ENCODE data around the gene AMMECR1L.
"Not testable (repeated sequence)": the region's sequence is repeated elsewhere in the genome, so short reads cannot be mapped to it uniquely, and the experiment has no call there.

AMMECR1L gene

GRCh38 chr2:127887082-127887775 is 1.5 kb upstream of the AMMECR1L start:
- H3K4me2 ChIP-seq (ENCODE audit: low read length, poor library complexity, severe bottlenecking) = peak overlapping the region; percentile 70
- H3K36me3 ChIP-seq (ENCODE audit: control insufficient read depth in 1 of 2, insufficient read depth in 2 of 2, low read depth in 1 of 2, low read length in 2 of 2) = peaks cover 2 to 13% of the 10 kb centered on the region in 2 experiments
- H3K4me1 ChIP-seq (ENCODE audit: control insufficient read depth, insufficient read depth, low read depth, low read length) = peaks cover 2% of the 10 kb centered on the region
- no peak overlapping the region for H4K91ac ChIP-seq (ENCODE audit: low read length)
- no peak overlapping the region for H2BK120ac ChIP-seq (ENCODE audit: low read depth, low read length)
- peak overlapping the region; percentile 10 for H3K27ac ChIP-seq (ENCODE audit: low read length, poor library complexity, severe bottlenecking)
- H2BK15ac ChIP-seq (ENCODE audit: low read depth, poor library complexity, severe bottlenecking) = no peak overlapping the region
- H2AFZ ChIP-seq (ENCODE audit: low read depth, low read length) = no peak overlapping the region
- peaks cover 5% of the 10 kb centered on the region for H3K79me1 ChIP-seq (replicated peaks; ENCODE audit: low read length, poor library complexity, severe bottlenecking)
- H2BK12ac ChIP-seq (ENCODE audit: low read length in 2 of 2) = no peak overlapping the region
- H3K18ac ChIP-seq (ENCODE audit: low read depth in 1 of 2, low read length in 2 of 2) = no peak overlapping the region
- DNase-seq = peak; percentile 18
- no peak overlapping the region for H2AK5ac ChIP-seq (ENCODE audit: low read length, severe bottlenecking)
- no peaks in the 10 kb centered on the region for H3K9me3 ChIP-seq (ENCODE audit: control insufficient read depth, low read length)
- peak overlapping the region; percentile 92 for H3K9ac ChIP-seq (ENCODE audit: low read length)
- H3K23ac ChIP-seq (ENCODE audit: low read length in 2 of 2) = no peak overlapping the region
- H4K8ac ChIP-seq (ENCODE audit: low read length) = no peak overlapping the region
- H2BK5ac ChIP-seq (ENCODE audit: low read depth, low read length, poor library complexity, severe bottlenecking) = no peak overlapping the region
- 94% methylated on average over 4 of the region's 8 CpGs for WGBS
- peak overlapping the region in 1 of 2 experiments; percentile 82 for H3K4me3 ChIP-seq (ENCODE audit: insufficient read depth in 1 of 2, low read depth in 1 of 2, low read length in 2 of 2)
- H3K14ac ChIP-seq (ENCODE audit: low read length in 2 of 2) = no peak overlapping the region
- H3K27me3 ChIP-seq (ENCODE audit: control insufficient read depth in 1 of 2, insufficient read depth in 1 of 2, low read length in 2 of 2) = no peaks in the 10 kb centered on the region
- H3K4ac ChIP-seq (ENCODE audit: low read depth in 1 of 2, low read length in 2 of 2) = no peak overlapping the region

GRCh38 chr2:127886593-127886935 is 808 bp upstream of the AMMECR1L start:
- not testable (repeated sequence) for H3K4me1 ChIP-seq (ENCODE audit: control insufficient read depth, insufficient read depth, low read depth, low read length); H3K27me3 ChIP-seq (ENCODE audit: control insufficient read depth in 1 of 2, insufficient read depth in 1 of 2, low read length in 2 of 2); H3K4ac ChIP-seq (ENCODE audit: low read depth in 1 of 2, low read length in 2 of 2); H3K79me1 ChIP-seq (replicated peaks; ENCODE audit: low read length, poor library complexity, severe bottlenecking); H2BK120ac ChIP-seq (ENCODE audit: low read depth, low read length); H2BK5ac ChIP-seq (ENCODE audit: low read depth, low read length, poor library complexity, severe bottlenecking); H2AK5ac ChIP-seq (ENCODE audit: low read length, severe bottlenecking); H3K9me3 ChIP-seq (ENCODE audit: control insufficient read depth, low read length); H2BK12ac ChIP-seq (ENCODE audit: low read length in 2 of 2); H2BK15ac ChIP-seq (ENCODE audit: low read depth, poor library complexity, severe bottlenecking)
- peak; percentile 27 for DNase-seq
- Histone ChIP-seq H3K27ac (ENCODE audit: low read length, poor library complexity, severe bottlenecking) (peak overlapping the region; percentile 57), H4K8ac (ENCODE audit: low read length) (peak overlapping the region; percentile 72), H2AFZ (ENCODE audit: low read depth, low read length) (peak overlapping the region; percentile 70), H3K4me3 (ENCODE audit: insufficient read depth in 1 of 2, low read depth in 1 of 2, low read length in 2 of 2) (peak overlapping the region; percentile 75 to 82), H3K9ac (ENCODE audit: low read length) (peak overlapping the region; percentile 92), H3K36me3 (ENCODE audit: control insufficient read depth in 1 of 2, insufficient read depth in 2 of 2, low read depth in 1 of 2, low read length in 2 of 2) (peaks cover 2 to 20% of the 10 kb centered on the region in 2 experiments), H4K91ac (ENCODE audit: low read length) (peak overlapping the region; percentile 68), H3K4me2 (ENCODE audit: low read length, poor library complexity, severe bottlenecking) (peak overlapping the region; percentile 56), H3K23ac (ENCODE audit: low read length in 2 of 2) (peak overlapping the region in 1 of 2 experiments; percentile 69), H3K14ac (ENCODE audit: low read length in 2 of 2) (peak overlapping the region in 1 of 2 experiments; percentile 84), H3K18ac (ENCODE audit: low read depth in 1 of 2, low read length in 2 of 2) (peak overlapping the region; percentile 75 to 90)
- 0% methylated on average over 7 of the region's 32 CpGs for WGBS

- not testable (repeated sequence) for H3K27me3 ChIP-seq (ENCODE audit: control insufficient read depth in 1 of 2, insufficient read depth in 1 of 2, low read length in 2 of 2); H2AK5ac ChIP-seq (ENCODE audit: low read length, severe bottlenecking); H2BK15ac ChIP-seq (ENCODE audit: low read depth, poor library complexity, severe bottlenecking); H3K14ac ChIP-seq (ENCODE audit: low read length in 2 of 2); H3K23ac ChIP-seq (ENCODE audit: low read length in 2 of 2); H2BK12ac ChIP-seq (ENCODE audit: low read length in 2 of 2); H4K91ac ChIP-seq (ENCODE audit: low read length); H2AFZ ChIP-seq (ENCODE audit: low read depth, low read length); H3K4ac ChIP-seq (ENCODE audit: low read depth in 1 of 2, low read length in 2 of 2); H3K9me3 ChIP-seq (ENCODE audit: control insufficient read depth, low read length); H2BK120ac ChIP-seq (ENCODE audit: low read depth, low read length); H3K4me1 ChIP-seq (ENCODE audit: control insufficient read depth, insufficient read depth, low read depth, low read length); H3K79me1 ChIP-seq (replicated peaks; ENCODE audit: low read length, poor library complexity, severe bottlenecking)
- Histone ChIP-seq H3K18ac (ENCODE audit: low read depth in 1 of 2, low read length in 2 of 2) (peak overlapping the region in 1 of 2 experiments; percentile 34), H3K4me2 (ENCODE audit: low read length, poor library complexity, severe bottlenecking) (peak overlapping the region; percentile 94), H3K27ac (ENCODE audit: low read length, poor library complexity, severe bottlenecking) (peak overlapping the region; percentile 38), H4K8ac (ENCODE audit: low read length) (peak overlapping the region; percentile 72), H3K36me3 (ENCODE audit: control insufficient read depth in 1 of 2, insufficient read depth in 2 of 2, low read depth in 1 of 2, low read length in 2 of 2) (peaks cover 7 to 34% of the 10 kb centered on the region in 2 experiments), H2BK5ac (ENCODE audit: low read depth, low read length, poor library complexity, severe bottlenecking) (peak overlapping the region; percentile 19), H3K4me3 (ENCODE audit: insufficient read depth in 1 of 2, low read depth in 1 of 2, low read length in 2 of 2) (peak overlapping the region; percentile 59 to 85), H3K9ac (ENCODE audit: low read length) (peak overlapping the region; percentile 91)
- DNase-seq = peak; percentile 28
- 1% methylated on average over 7 of the region's 61 CpGs for WGBS
These were observed 655 bp downstream of the AMMECR1L start for GRCh38 chr2:127884861-127885740.

- Histone ChIP-seq H3K9ac (ENCODE audit: low read length) (peak overlapping the region; percentile 91), H3K36me3 (ENCODE audit: control insufficient read depth in 1 of 2, insufficient read depth in 2 of 2, low read depth in 1 of 2, low read length in 2 of 2) (peaks cover 7 to 41% of the 10 kb centered on the region in 2 experiments), H2AFZ (ENCODE audit: low read depth, low read length) (no peak overlapping the region), H3K9me3 (ENCODE audit: control insufficient read depth, low read length) (no peaks in the 10 kb centered on the region), H2BK12ac (ENCODE audit: low read length in 2 of 2) (no peak overlapping the region), H3K4me1 (ENCODE audit: control insufficient read depth, insufficient read depth, low read depth, low read length) (peaks cover 5% of the 10 kb centered on the region), H3K27ac (ENCODE audit: low read length, poor library complexity, severe bottlenecking) (no peak overlapping the region), H3K27me3 (ENCODE audit: control insufficient read depth in 1 of 2, insufficient read depth in 1 of 2, low read length in 2 of 2) (no peaks in the 10 kb centered on the region), H3K4me2 (ENCODE audit: low read length, poor library complexity, severe bottlenecking) (peak overlapping the region; percentile 94), H3K23ac (ENCODE audit: low read length in 2 of 2) (no peak overlapping the region), H2BK5ac (ENCODE audit: low read depth, low read length, poor library complexity, severe bottlenecking) (no peak overlapping the region), H3K4me3 (ENCODE audit: insufficient read depth in 1 of 2, low read depth in 1 of 2, low read length in 2 of 2) (peak overlapping the region; percentile 34 to 85), H3K79me1 (replicated peaks; ENCODE audit: low read length, poor library complexity, severe bottlenecking) (peaks cover 9% of the 10 kb centered on the region), H4K91ac (ENCODE audit: low read length) (no peak overlapping the region), H3K4ac (ENCODE audit: low read depth in 1 of 2, low read length in 2 of 2) (no peak overlapping the region), H3K18ac (ENCODE audit: low read depth in 1 of 2, low read length in 2 of 2) (peak overlapping the region in 1 of 2 experiments; percentile 29), H2BK15ac (ENCODE audit: low read depth, poor library complexity, severe bottlenecking) (no peak overlapping the region), H2BK120ac (ENCODE audit: low read depth, low read length) (no peak overlapping the region), H4K8ac (ENCODE audit: low read length) (no peak overlapping the region), H2AK5ac (ENCODE audit: low read length, severe bottlenecking) (no peak overlapping the region), H3K14ac (ENCODE audit: low read length in 2 of 2) (no peak overlapping the region)
- DNase-seq = peak; percentile 71
- WGBS = 31% methylated on average over 9 of the region's 10 CpGs
These were observed 1.3 kb downstream of the AMMECR1L start for GRCh38 chr2:127884436-127884835.

Data from mesenchymal stem cell (in vitro differentiated cells and primary cell).